HEK293T (cell line): ENCODE results near the gene GZMB.
"Not testable (repeated sequence)": the region's sequence is repeated elsewhere in the genome, so short reads cannot be mapped to it uniquely, and the experiment has no call there.

ENCODE experiments used
- CTCF ChIA-PET: fragments of 350-600 bp; formaldehyde crosslinking; extraction: SDS; loops from one replicate; lab custom pipeline; 2021; ENCODE audit warnings: antibody characterized with exemption, inconsistent platforms; lab: Yijun Ruan, JAX
- POLR2A ChIA-PET: fragments of 350-600 bp; formaldehyde crosslinking; extraction: SDS; loops from one replicate; lab custom pipeline; 2020; ENCODE audit warnings: antibody characterized with exemption, inconsistent platforms; lab: Yijun Ruan, JAX
- DNase-seq: peaks from one replicate; pipeline ENCODE4 v3.0.0; 2012; ENCODE audit warnings: mixed read lengths; ENCODE audit errors: extremely low spot score
- ARNT ChIP-seq: fragments of 450-650 bp; IDR thresholded peaks from 2 replicates; pipeline ENCODE4 v1.6.1; 2017; ENCODE audit warnings: mild to moderate bottlenecking
- BHLHE40 ChIP-seq: fragments of 450-650 bp; IDR thresholded peaks from 2 replicates; pipeline ENCODE4 v1.6.1; 2016; ENCODE audit warnings: mild to moderate bottlenecking, moderate library complexity, borderline replicate concordance
- CTBP1 ChIP-seq: fragments of 450-650 bp; IDR thresholded peaks from 2 replicates; pipeline ENCODE4 v1.6.1; 2016; ENCODE audit warnings: borderline replicate concordance
- ELF4 ChIP-seq: fragments of 450-650 bp; IDR thresholded peaks from 2 replicates; pipeline ENCODE4 v1.6.1; 2017; ENCODE audit warnings: antibody characterized with exemption
- FOXA1 ChIP-seq: fragments of 450-650 bp; IDR thresholded peaks from 2 replicates; pipeline ENCODE4 v1.6.1; 2016; ENCODE audit warnings: mild to moderate bottlenecking
- FOXK2 ChIP-seq: fragments of 450-650 bp; IDR thresholded peaks from 2 replicates; pipeline ENCODE4 v1.6.1; 2016; ENCODE audit warnings: mild to moderate bottlenecking
- FOXM1 ChIP-seq: fragments of 450-650 bp; IDR thresholded peaks from 2 replicates; pipeline ENCODE4 v1.6.1; 2017; ENCODE audit warnings: mild to moderate bottlenecking, borderline replicate concordance
- HDGF ChIP-seq: fragments of 450-650 bp; IDR thresholded peaks from 2 replicates; pipeline ENCODE4 v1.6.1; 2017; ENCODE audit warnings: antibody characterized with exemption, borderline replicate concordance
- L3MBTL2 ChIP-seq: fragments of 450-650 bp; conservative IDR thresholded peaks from 2 replicates; pipeline ENCODE4 v1.6.1; 2016; ENCODE audit warnings: mild to moderate bottlenecking
- LEF1 ChIP-seq: fragments of 450-650 bp; IDR thresholded peaks from 2 replicates; pipeline ENCODE4 v1.6.1; 2017; ENCODE audit warnings: mild to moderate bottlenecking, borderline replicate concordance
- NFRKB ChIP-seq: fragments of 450-650 bp; IDR thresholded peaks from 2 replicates; pipeline ENCODE4 v1.6.1; 2016; ENCODE audit warnings: mild to moderate bottlenecking, moderate library complexity
- SP1 ChIP-seq: fragments of 450-650 bp; IDR thresholded peaks from 2 replicates; pipeline ENCODE4 v1.6.1; 2017
- SUZ12 ChIP-seq: fragments of 450-650 bp; IDR thresholded peaks from 2 replicates; pipeline ENCODE4 v1.6.1; 2016; ENCODE audit warnings: mild to moderate bottlenecking
- TARDBP ChIP-seq: fragments of 450-650 bp; IDR thresholded peaks from 2 replicates; pipeline ENCODE4 v1.6.1; 2016
- ZNF384 ChIP-seq: fragments of 450-650 bp; IDR thresholded peaks from 2 replicates; pipeline ENCODE4 v1.6.1; 2016
- TF ChIP-seq, protein P1 (sequence below): fragments of 450-650 bp; IDR thresholded peaks from 2 replicates; pipeline ENCODE4 v1.6.1; 2016

GZMB gene

DNA sequence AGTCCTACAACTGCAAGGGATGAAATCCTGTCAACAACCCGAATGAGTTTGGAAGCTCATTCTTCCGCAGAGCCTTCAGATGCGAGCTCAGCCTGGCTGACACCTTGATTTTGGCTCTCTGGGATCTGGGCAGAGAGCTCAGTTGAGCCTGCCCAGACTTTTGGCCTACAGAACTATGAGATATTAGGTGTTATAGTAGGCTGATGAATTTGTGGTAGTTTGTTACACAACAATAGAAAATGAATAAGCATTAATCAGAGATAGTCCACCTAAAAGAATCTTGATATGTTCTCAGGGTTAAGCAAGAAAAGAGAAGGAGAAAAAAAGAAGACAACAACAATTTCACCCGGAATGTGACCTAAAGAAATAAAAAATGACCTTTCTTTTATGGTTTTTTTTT lies 30.4 kb upstream of the GZMB start:
- CTCF ChIA-PET: no interaction called here
- TF ChIP-seq HDGF (no peak), LEF1 (no peak), SP1 (no peak), FOXK2 (no peak), TARDBP (no peak), NFRKB (no peak), CTBP1 (no peak), FOXM1 (no peak), ZNF384 (no peak), ELF4 (no peak), BHLHE40 (no peak), ARNT (no peak), L3MBTL2 (no peak), FOXA1 (no peak), SUZ12 (no peak)
- TF ChIP-seq, protein P1, sequence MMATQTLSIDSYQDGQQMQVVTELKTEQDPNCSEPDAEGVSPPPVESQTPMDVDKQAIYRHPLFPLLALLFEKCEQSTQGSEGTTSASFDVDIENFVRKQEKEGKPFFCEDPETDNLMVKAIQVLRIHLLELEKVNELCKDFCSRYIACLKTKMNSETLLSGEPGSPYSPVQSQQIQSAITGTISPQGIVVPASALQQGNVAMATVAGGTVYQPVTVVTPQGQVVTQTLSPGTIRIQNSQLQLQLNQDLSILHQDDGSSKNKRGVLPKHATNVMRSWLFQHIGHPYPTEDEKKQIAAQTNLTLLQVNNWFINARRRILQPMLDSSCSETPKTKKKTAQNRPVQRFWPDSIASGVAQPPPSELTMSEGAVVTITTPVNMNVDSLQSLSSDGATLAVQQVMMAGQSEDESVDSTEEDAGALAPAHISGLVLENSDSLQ: no peak
- no peak for DNase-seq
- POLR2A ChIA-PET: no interaction called here

DNA sequence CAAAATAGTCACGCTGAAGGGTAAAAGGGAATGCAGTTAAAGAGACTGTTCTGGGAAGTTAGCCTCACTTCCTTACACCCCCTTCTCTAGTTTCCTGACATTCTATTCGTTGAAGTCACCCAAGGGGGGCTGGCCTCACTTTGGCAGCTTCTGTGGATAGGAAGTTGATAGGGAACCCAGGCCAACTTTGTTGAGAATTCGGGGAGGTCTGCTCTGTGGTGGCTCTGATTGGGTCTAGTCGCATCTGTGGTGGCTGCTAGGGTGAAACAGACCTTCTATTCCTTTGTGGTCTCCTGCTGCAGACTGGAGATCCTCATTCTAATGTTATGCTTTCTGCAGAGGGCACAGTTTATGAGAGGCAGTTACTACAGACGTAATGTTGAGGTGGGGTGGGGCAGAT lies 28.8 kb upstream of the GZMB start:
- POLR2A ChIA-PET: no interaction called here
- DNase-seq: no peak
- TF ChIP-seq NFRKB (no peak), ELF4 (no peak), BHLHE40 (no peak), TARDBP (no peak)
- TF ChIP-seq, protein P1: no peak
- CTCF ChIA-PET: interaction anchor here (0.7 kb wide), 2 partner anchors 11 to 57 kb away, joined by 3 read pairs; no protein-coding TSS in a partner anchor

DNA sequence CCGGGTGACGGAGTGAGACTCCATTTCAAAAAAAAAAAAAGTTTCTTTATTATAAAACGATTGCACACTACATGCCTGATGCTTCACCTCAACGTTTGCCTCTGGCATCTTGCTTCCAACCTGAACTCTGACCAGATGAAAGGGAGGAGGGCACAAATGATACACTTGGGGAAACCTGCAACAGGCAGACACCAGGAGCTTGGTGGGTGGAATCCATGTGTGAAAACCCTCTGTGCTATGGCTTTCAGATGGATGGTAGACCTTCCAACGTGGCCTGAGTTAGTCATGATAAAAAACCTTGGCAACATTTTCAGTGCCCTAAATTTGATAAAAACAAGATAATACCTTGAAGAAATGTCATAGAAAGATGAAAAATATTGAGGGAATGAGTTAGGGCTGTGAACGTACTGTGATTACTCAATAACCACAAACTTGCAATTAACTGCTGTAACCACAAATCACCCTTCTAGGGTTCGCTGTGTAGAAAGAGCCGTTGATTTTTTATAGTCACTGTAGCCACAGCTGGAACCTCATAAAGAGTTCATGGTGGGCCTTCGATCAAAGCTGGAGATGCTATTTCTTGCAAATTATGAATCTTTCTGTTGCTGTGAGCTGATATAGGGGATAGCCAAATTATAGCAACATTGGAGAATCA lies 26.1 kb upstream of the GZMB start:
- CTCF ChIA-PET: no interaction called here
- DNase-seq: no peak
- POLR2A ChIA-PET: no interaction called here
- TF ChIP-seq ELF4: no peak
- TF ChIP-seq FOXA1: no peak
- no peak for TF ChIP-seq L3MBTL2
- no peak for TF ChIP-seq HDGF
- no peak for TF ChIP-seq ZNF384
- no peak for TF ChIP-seq SP1
- TF ChIP-seq, protein P1: no peak
- no peak for TF ChIP-seq FOXM1
- no peak for TF ChIP-seq BHLHE40
- no peak for TF ChIP-seq LEF1

DNA sequence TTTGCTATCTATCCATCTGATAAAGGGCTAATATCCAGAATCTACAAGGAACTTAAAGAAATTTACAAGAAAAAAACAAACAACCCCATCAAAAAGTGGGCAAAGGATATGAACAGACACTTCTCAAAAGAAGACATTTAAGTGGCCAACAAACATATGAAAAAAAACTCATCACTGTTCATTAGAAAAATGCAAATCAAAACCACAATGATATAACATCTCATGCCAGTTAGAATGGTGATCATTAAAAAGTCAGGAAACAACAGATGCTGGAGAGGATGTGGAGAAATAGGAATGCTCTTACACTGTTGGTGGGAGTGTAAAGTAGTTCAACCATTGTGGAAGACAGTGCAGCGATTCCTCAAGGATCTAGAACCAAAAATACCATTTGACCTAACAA lies 14.4 kb upstream of the GZMB start:
- POLR2A ChIA-PET, CTCF ChIA-PET, DNase-seq: not testable (repeated sequence)

DNA sequence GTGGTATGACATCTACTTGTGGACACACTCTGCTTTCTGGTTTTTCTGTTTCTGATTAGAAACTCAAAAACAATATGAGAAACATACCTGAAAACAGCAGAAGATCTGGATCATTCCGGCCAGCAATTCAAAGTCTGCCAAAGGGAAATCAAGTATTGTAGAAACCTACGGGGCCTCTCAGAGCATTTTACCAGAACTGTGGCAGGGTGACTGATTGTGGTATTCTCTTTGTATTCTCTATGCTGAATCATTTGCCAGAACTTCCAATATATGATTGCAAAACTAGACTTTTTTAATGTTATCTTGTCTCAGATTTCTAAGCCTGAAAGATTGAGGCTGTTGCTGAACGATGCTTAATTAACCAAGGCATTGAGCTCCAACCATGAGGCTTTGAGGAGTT lies 5.9 kb upstream of the GZMB start:
- ChIA-PET POLR2A (no interaction called here), CTCF (no interaction called here)
- TF ChIP-seq ELF4 (no peak), HDGF (no peak), ZNF384 (no peak)
- no peak for DNase-seq

DNA sequence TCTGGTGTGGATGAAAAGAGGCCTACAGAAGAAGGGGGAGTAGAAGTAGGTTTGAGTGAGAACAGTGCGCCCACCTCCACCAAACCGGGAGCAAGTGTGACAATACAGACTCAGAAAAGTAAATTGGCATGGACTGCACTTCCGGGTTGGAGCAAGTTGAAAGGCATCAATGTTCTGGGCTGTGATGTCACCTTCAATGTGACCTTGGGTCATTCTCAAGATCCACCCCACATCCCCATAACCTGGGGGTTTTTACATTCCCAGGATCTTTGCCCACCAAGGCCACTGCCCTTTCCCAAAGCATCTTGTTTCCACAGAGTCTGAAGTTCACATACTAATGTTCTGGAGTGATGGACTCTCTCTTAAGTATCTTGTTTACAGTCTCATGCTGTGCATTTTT lies 5.3 kb upstream of the GZMB start:
- TF ChIP-seq SUZ12 (no peak), TARDBP (no peak), HDGF (no peak), LEF1 (no peak), FOXA1 (no peak), NFRKB (no peak), L3MBTL2 (no peak), ZNF384 (no peak), ELF4 (no peak), SP1 (no peak), ARNT (no peak), CTBP1 (no peak), FOXK2 (no peak)
- TF ChIP-seq, protein P1: no peak
- ChIA-PET CTCF (no interaction called here), POLR2A (no interaction called here)
- no peak for DNase-seq

DNA sequence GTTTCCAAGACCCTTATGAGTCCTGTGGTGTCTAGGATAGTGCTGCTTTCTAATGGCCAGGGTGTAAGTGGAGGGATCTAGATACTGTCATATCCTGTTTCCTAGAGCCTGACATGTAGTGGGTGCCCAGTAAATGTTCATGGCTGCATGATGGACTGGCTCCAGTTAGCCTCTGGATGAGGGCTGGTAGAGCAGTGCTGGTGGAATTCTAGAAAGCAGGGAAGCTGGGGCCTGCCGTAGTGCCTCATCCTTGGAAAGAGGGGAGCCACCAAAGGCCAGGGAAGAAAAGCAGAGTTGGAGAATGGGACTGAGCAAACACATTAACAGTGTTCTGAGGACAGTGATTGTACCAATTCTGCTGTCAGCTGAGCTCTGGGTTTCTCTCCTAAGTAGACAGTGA lies 637 bp downstream of the GZMB start:
- POLR2A ChIA-PET: no interaction called here
- TF ChIP-seq ARNT (no peak), LEF1 (no peak), TARDBP (no peak), ELF4 (no peak), SP1 (no peak), ZNF384 (no peak), HDGF (no peak), CTBP1 (no peak), BHLHE40 (no peak), FOXK2 (no peak), FOXM1 (no peak), NFRKB (no peak), FOXA1 (no peak), L3MBTL2 (no peak), SUZ12 (no peak)
- TF ChIP-seq, protein P1: no peak
- CTCF ChIA-PET: no interaction called here
- DNase-seq: no peak
